Kidney (tissue), 14 donors: ENCODE results near the gene SOX6. TPM values are rescaled to one million over a fixed set of nuclear protein-coding genes. Genes with fewer than 3 reads are reported as not detected.

Source experiments
- DNase-seq, 5 donors: peaks; one replicate each; pipeline ENCODE4 v3.0.0-alpha.2; 2013 to 2020
- FAIRE-seq: peaks from 2 replicates; lab custom pipeline; 2012; peaks lifted over from hg19 to GRCh38; lab: Jason Lieb, UNC
- H3K27ac ChIP-seq, 2 donors: one replicate each; pipeline ENCODE4 v1.7.0; 2013; ENCODE audit warnings: low read depth in 2 of 2, low read length in 2 of 2, inconsistent platforms in 1 of 2
- H3K27me3 ChIP-seq: one replicate; pipeline ENCODE4 v1.7.1; 2013; ENCODE audit warnings: low read length, inconsistent platforms; ENCODE audit not compliant: control insufficient read depth, insufficient read depth
- H3K36me3 ChIP-seq, 3 donors: one replicate each; pipeline versions ENCODE4 v1.7.0 to v1.7.1; 2013; ENCODE audit warnings: low read length in 3 of 3, control low read depth in 1 of 3, inconsistent platforms in 1 of 3; ENCODE audit not compliant: insufficient read depth in 3 of 3, control insufficient read depth in 2 of 3
- H3K4me1 ChIP-seq, 3 donors: one replicate each; pipeline versions ENCODE4 v1.7.0 to v1.7.1; 2013; ENCODE audit warnings: low read length in 3 of 3, inconsistent platforms in 1 of 3, low read depth in 1 of 3; ENCODE audit not compliant: control insufficient read depth in 2 of 3, insufficient read depth in 2 of 3
- H3K4me3 ChIP-seq, 3 donors: one replicate each; pipeline versions ENCODE4 v1.7.0 to v1.8.1; 2013; ENCODE audit warnings: low read length in 3 of 3, control low read depth in 1 of 3, inconsistent platforms in 1 of 3
- H3K9ac ChIP-seq, 3 donors: one replicate each; pipeline versions ENCODE4 v1.7.0 to v1.7.1; 2013; ENCODE audit warnings: low read length in 3 of 3, control low read depth in 1 of 3, inconsistent platforms in 1 of 3
- H3K9me3 ChIP-seq, 3 donors: one replicate each; pipeline versions ENCODE4 v1.7.0 to v1.7.1; 2013; ENCODE audit warnings: low read length in 3 of 3, control low read depth in 1 of 3, inconsistent platforms in 1 of 3; ENCODE audit not compliant: control insufficient read depth in 2 of 3, insufficient read depth in 1 of 3
- CTCF ChIP-seq: IDR thresholded peaks from 3 replicates; pipeline ENCODE4 v1.5.1; 2012; ENCODE audit warnings: mild to moderate bottlenecking, moderate library complexity, borderline replicate concordance; ENCODE audit not compliant: insufficient read depth; ENCODE audit errors: extremely low read depth
- intact Hi-C: fragments of 100-400 bp; cut with DNase I; formaldehyde crosslinking; loops from one replicate; pipeline ENCODE4 v1.11.1; 2022
- polyA plus RNA-seq: library from polyadenylated mRNA; stranded (reverse); fragments of 350-450 nt; fragmentation: Illumina TruSeq; extraction: RNeasy Lipid Tissue Mini Kit (QIAGEN cat#74804); gene quantifications from one replicate; pipeline ENCODE4 v1.2.3, GENCODE V29; 2014; ENCODE audit warnings: low read depth, low replicate concordance; ENCODE audit not compliant: insufficient read depth
- total RNA-seq: library from RNA; stranded (reverse); fragmentation: NEBNext Ultra II Directional; extraction: Animal tissue kit (Norgen Biotek cat#: 25700); gene quantifications from one replicate; pipeline ENCODE4 v1.2.1, GENCODE V29; 2021
- donor health status: control.
- donor health status: control.
- donor health status: control.
- donor health status: control.
- donor health status: control.
- donor health status: DM: yes; HTN: yes; CAD: no.
- donor health status: Normal renal cell carcinoma (clear cell type).

Gene SOX6
- total and polyA plus RNA-seq, 2 donors from 2014 or later: 5.0 to 47.3 TPM

- intact Hi-C loops: no loop called here
- Histone ChIP-seq H3K4me3 (no peak overlapping the region), H3K27ac (no peak overlapping the region), H3K9me3 (no peaks in the 10 kb centered on the region), H3K27me3 (no peaks in the 10 kb centered on the region), H3K36me3 (no peaks in the 10 kb centered on the region), H3K4me1 (no peaks in the 10 kb centered on the region), H3K9ac (no peak overlapping the region)
- no peak for TF ChIP-seq CTCF
- FAIRE-seq (no peak), DNase-seq (no peak)
Measured at GRCh38 chr11:16154715-16155396, 201.5 kb downstream of the SOX6 start.

- DNase-seq (no peak), FAIRE-seq (no peak)
- Histone ChIP-seq H3K4me1 (peaks cover 0 to 6% (median 3%) of the 10 kb centered on the region in 3 donors), H3K27me3 (no peaks in the 10 kb centered on the region), H3K4me3 (no peak overlapping the region), H3K27ac (no peak overlapping the region), H3K36me3 (no peaks in the 10 kb centered on the region), H3K9me3 (no peaks in the 10 kb centered on the region), H3K9ac (no peak overlapping the region)
- intact Hi-C loops: no loop called here
- TF ChIP-seq CTCF: no peak
Measured at GRCh38 chr11:16153951-16154350, 202.4 kb downstream of the SOX6 start.

GRCh38 chr11:16151138-16151537, 205.2 kb downstream of the SOX6 start:
- H3K4me3 ChIP-seq: no peak overlapping the region
- no peaks in the 10 kb centered on the region for H3K9me3 ChIP-seq
- peaks cover 0 to 17% (median 6%) of the 10 kb centered on the region in 3 donors for H3K4me1 ChIP-seq
- DNase-seq: no peak
- H3K9ac ChIP-seq: no peak overlapping the region
- H3K27me3 ChIP-seq: no peaks in the 10 kb centered on the region
- FAIRE-seq: no peak
- no peaks in the 10 kb centered on the region for H3K36me3 ChIP-seq
- intact Hi-C loops: no loop called here
- no peak for TF ChIP-seq CTCF
- H3K27ac ChIP-seq: no peak overlapping the region
